CD4-positive, alpha-beta T cell (primary cell): Measurements from ENCODE around the gene BACH1. TPM values are rescaled to one million over a fixed set of nuclear protein-coding genes. Genes with fewer than 3 reads are reported as not detected.

Experiments used
- ATAC-seq: fragments of 200-7000 bp; cut with Tn5 transposase; one replicate; pipeline ENCODE4 v1.10.0; 2022; ENCODE audit warnings: mild to moderate bottlenecking; ENCODE audit not compliant: poor library complexity
- CTCF ChIA-PET: fragments of 350-600 bp; sonication (Branson Sonifier 250); formaldehyde crosslinking; loops from one replicate; lab custom pipeline; 2021; ENCODE audit warnings: antibody characterized with exemption, inconsistent platforms; lab: Charles Lee
- POLR2A ChIA-PET: fragments of 350-600 bp; sonication (Branson Sonifier 250); formaldehyde crosslinking; loops from one replicate; lab custom pipeline; 2021; ENCODE audit warnings: antibody characterized with exemption, inconsistent platforms; lab: Charles Lee
- DNase-seq, 14 experiments: peaks; one replicate each; pipeline ENCODE4 v3.0.0-alpha.2; 2013 to 2020; ENCODE audit warnings: mixed read lengths in 2 of 14
- H3K27ac ChIP-seq, 2 donors: one replicate each; pipeline versions ENCODE4 v1.5.1 to v1.7.0; 2013; ENCODE audit warnings: low read length in 2 of 2, low read depth in 1 of 2, mild to moderate bottlenecking in 1 of 2
- H3K27me3 ChIP-seq, 2 experiments: 1 replicate in 1 of 2; 2 replicates in 1 of 2; pipeline versions ENCODE4 v1.6.1 to v1.7.0; 2013; ENCODE audit warnings: low read length in 2 of 2, control low read depth in 1 of 2, mild to moderate bottlenecking in 1 of 2, moderate library complexity in 1 of 2; ENCODE audit not compliant: insufficient read depth in 2 of 2, control insufficient read depth in 1 of 2
- H3K36me3 ChIP-seq: one replicate; pipeline ENCODE4 v1.6.1; 2013; ENCODE audit warnings: low read length, control low read depth; ENCODE audit not compliant: insufficient read depth
- H3K4me1 ChIP-seq: one replicate; pipeline ENCODE4 v1.6.1; 2013; ENCODE audit warnings: low read length, control low read depth; ENCODE audit not compliant: insufficient read depth
- H3K4me3 ChIP-seq: one replicate; pipeline ENCODE4 v1.5.1; 2013; ENCODE audit warnings: mild to moderate bottlenecking, low read length, moderate library complexity
- H3K9me3 ChIP-seq, 2 experiments: 1 replicate in 1 of 2; 2 replicates in 1 of 2; pipeline versions ENCODE4 v1.6.1 to v1.7.0; 2013; ENCODE audit warnings: low read length in 2 of 2, mild to moderate bottlenecking in 2 of 2, control low read depth in 1 of 2, moderate library complexity in 1 of 2; ENCODE audit not compliant: control insufficient read depth in 1 of 2, insufficient read depth in 1 of 2
- H3K27ac Mint-ChIP-seq: one replicate; pipeline ENCODE4 v1.8.0; 2020; ENCODE audit warnings: mixed read lengths
- H3K27me3 Mint-ChIP-seq: one replicate; pipeline ENCODE4 v1.8.0; 2021; ENCODE audit warnings: mixed read lengths
- H3K36me3 Mint-ChIP-seq: one replicate; pipeline ENCODE4 v1.8.0; 2021; ENCODE audit warnings: low read depth, mixed read lengths
- H3K4me1 Mint-ChIP-seq: one replicate; pipeline ENCODE4 v1.8.0; 2021; ENCODE audit warnings: low read depth, mixed read lengths
- H3K4me3 Mint-ChIP-seq: one replicate; pipeline ENCODE4 v1.8.0; 2020; ENCODE audit warnings: mild to moderate bottlenecking, mixed read lengths
- H3K9me3 Mint-ChIP-seq: one replicate; pipeline ENCODE4 v1.8.0; 2020; ENCODE audit warnings: mixed read lengths
- CTCF ChIP-seq: fragments of 200-600 bp; IDR thresholded peaks from one replicate; pipeline ENCODE4 v1.8.0; 2022; ENCODE audit warnings: antibody characterized with exemption, mild to moderate bottlenecking
- intact Hi-C, 2 experiments: fragments of 100-400 bp; cut with DNase I in 1 of 2; cut with micrococcal nuclease in 1 of 2; formaldehyde crosslinking; loops; one replicate each; pipeline versions ENCODE4 v1.15.1 to v1.9.0; 2023 to 2025; cut with DNase I, micrococcal nuclease
- total RNA-seq, 174 experiments: library from RNA in 2 of 174; stranded (reverse) in 2 of 174; gene quantifications; one replicate each; pipeline ENCODE4 v1.2.3 and lab custom pipeline; 2021 to 2026

The BACH1 gene
- total RNA-seq, 2 experiments from 2014 or later = 64.4 to 65.9 TPM

- no peaks in the 10 kb centered on the region for H3K36me3 ChIP-seq
- Mint-ChIP-seq H3K9me3 (peaks cover under 1% of the 10 kb centered on the region), H3K4me3 (no peak overlapping the region), H3K27ac (no peak overlapping the region), H3K36me3 (peaks cover 2% of the 10 kb centered on the region), H3K27me3 (no peaks in the 10 kb centered on the region), H3K4me1 (peaks cover 13% of the 10 kb centered on the region)
- no peaks in the 10 kb centered on the region for H3K27me3 ChIP-seq
- ATAC-seq (no peak), DNase-seq (no peak)
- TF ChIP-seq CTCF = no peak
- no peak overlapping the region for H3K4me3 ChIP-seq
- peaks cover 8% of the 10 kb centered on the region for H3K4me1 ChIP-seq
- ChIA-PET CTCF (no interaction called here), POLR2A (no interaction called here)
- peaks cover 0 to 8% of the 10 kb centered on the region in 2 experiments for H3K9me3 ChIP-seq
- intact Hi-C loops = no loop called here
- no peak overlapping the region for H3K27ac ChIP-seq
Measured at GRCh38 chr21:29359718-29360117, 61.0 kb downstream of the BACH1 start.

DNA sequence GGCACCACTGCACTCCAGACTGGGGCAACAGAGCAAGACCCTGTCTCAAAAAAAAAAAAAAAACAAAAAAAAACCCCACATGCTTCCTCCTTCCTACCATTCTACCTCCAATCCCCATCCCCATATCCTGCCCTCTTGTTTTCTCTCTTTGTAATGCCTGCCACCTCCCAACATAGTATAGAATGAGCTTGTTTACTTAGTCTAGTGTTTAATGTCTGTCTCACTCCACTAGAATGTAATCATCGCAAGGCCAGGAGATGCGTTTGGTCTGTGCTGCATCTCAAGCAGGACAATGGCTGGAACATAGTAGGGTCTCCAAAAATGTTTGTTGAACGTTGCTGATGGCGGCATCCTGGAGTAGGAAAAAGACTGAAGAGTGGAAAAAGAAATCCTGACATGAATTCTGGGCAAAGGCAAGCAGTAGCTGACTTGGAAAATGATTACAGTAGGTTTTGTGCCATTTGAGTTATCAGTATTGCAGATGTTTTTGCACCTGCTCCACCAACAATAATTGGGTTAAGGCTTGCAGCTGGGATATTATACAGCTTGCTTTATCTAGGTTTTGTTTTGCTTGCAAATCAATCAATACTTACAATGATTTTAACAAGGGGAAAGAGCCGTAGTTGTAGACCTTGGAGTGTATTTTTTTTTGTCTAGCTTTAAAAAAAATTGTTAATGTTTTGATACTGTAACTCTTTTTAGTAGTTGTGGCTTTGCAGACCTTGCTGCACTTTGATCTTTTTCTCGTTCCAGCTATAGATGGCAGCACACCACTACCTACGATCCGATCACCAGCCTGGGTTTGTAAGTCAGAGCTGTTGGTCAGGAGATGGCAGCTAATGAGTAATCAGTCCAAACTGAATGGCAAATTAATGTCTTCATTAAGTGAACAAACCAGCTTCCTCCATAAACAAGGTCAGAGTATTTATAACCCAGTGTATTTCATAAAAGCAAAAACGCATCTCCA is 62.4 kb downstream of the BACH1 start:
- Histone ChIP-seq H3K4me1 (peaks cover 8% of the 10 kb centered on the region), H3K27me3 (no peaks in the 10 kb centered on the region), H3K27ac (no peak overlapping the region), H3K4me3 (no peak overlapping the region), H3K36me3 (no peaks in the 10 kb centered on the region), H3K9me3 (no peaks in the 10 kb centered on the region)
- H3K4me1 Mint-ChIP-seq = peaks cover 13% of the 10 kb centered on the region
- H3K27me3 Mint-ChIP-seq = no peaks in the 10 kb centered on the region
- no peak overlapping the region for H3K27ac Mint-ChIP-seq
- DNase-seq = peak in 3 of 14 experiments; percentile 28 to 45 (median 33)
- no peak for ATAC-seq
- H3K36me3 Mint-ChIP-seq = no peaks in the 10 kb centered on the region
- peak; percentile 56 for TF ChIP-seq CTCF
- ChIA-PET CTCF (interaction anchor here (0.9 to 1.4 kb wide), 4 partner anchors 11 to 62 kb away, joined by 3 to 7 read pairs (median 3); no protein-coding TSS in a partner anchor), POLR2A (interaction anchor here (0.7 to 1.3 kb wide), 5 partner anchors 15 to 488 kb away, joined by 3 to 4 read pairs (median 4); no protein-coding TSS in a partner anchor)
- no peaks in the 10 kb centered on the region for H3K9me3 Mint-ChIP-seq
- no peak overlapping the region for H3K4me3 Mint-ChIP-seq
- intact Hi-C loops = loop anchor here in 1 of 2 experiments (1.0 kb wide), 1 partner anchor 488 kb away; no protein-coding TSS in a partner anchor

GRCh38 chr21:29362758-29363157 is 64.0 kb downstream of the BACH1 start:
- peaks cover 7% of the 10 kb centered on the region for H3K4me1 ChIP-seq
- no peak for TF ChIP-seq CTCF
- H3K4me3 Mint-ChIP-seq = no peak overlapping the region
- POLR2A ChIA-PET = no interaction called here
- H3K36me3 Mint-ChIP-seq = no peaks in the 10 kb centered on the region
- H3K4me1 Mint-ChIP-seq = peaks cover 13% of the 10 kb centered on the region
- H3K36me3 ChIP-seq = no peaks in the 10 kb centered on the region
- no peak for DNase-seq
- no peak overlapping the region for H3K27ac ChIP-seq
- no peaks in the 10 kb centered on the region for H3K27me3 ChIP-seq
- no peaks in the 10 kb centered on the region for H3K9me3 ChIP-seq
- CTCF ChIA-PET = no interaction called here
- H3K9me3 Mint-ChIP-seq = no peaks in the 10 kb centered on the region
- intact Hi-C loops = loop anchor here in 1 of 2 experiments (2.0 kb wide), 1 partner anchor 486 kb away; no protein-coding TSS in a partner anchor
- no peak overlapping the region for H3K4me3 ChIP-seq
- no peaks in the 10 kb centered on the region for H3K27me3 Mint-ChIP-seq
- no peak for ATAC-seq
- no peak overlapping the region for H3K27ac Mint-ChIP-seq
